Forelimb muscle (tissue), 1 donor: Measurements from ENCODE around the gene ANKRD6. TPM values are rescaled to one million over a fixed set of nuclear protein-coding genes. Genes with fewer than 3 reads are reported as not detected.

Experiments
- DNase-seq: peaks from one replicate; pipeline ENCODE4 v3.0.0-alpha.2; 2013; ENCODE audit warnings: low read depth
- polyA plus RNA-seq: library from polyadenylated mRNA; unstranded; fragments of 120-200 nt; gene quantifications from one replicate; pipeline ENCODE4 v1.2.1, GENCODE V29; 2013; ENCODE audit not compliant: insufficient read length

The ANKRD6 gene
- polyA plus RNA-seq, 1 donor = 8.3 TPM

DNA sequence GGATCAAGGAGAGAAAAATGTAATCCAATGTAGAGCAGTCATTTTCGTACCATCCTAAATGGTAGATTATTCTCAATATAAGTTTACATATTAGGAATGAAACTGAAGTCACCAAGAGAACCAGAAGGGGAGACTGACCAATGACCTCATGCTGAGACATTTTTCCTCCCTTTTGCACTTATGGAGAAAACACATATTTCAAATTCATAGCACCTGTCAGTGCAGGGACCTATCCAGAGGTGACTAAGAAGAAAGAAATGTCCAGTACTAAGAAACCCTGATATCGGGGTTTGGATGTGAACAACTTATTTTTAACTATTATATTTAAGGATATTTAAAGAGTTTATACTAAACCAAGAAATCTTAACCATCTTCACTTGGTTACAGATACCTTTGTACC is 222.2 kb downstream of the ANKRD6 start:
- DNase-seq = no peak

GRCh38 chr6:89657445-89658158 is 224.7 kb downstream of the ANKRD6 start:
- DNase-seq = no peak

- no peak for DNase-seq
Measured at GRCh38 chr6:89660981-89661380, 228.0 kb downstream of the ANKRD6 start.

GRCh38 chr6:89661559-89661958 is 228.6 kb downstream of the ANKRD6 start:
- DNase-seq = no peak

DNA sequence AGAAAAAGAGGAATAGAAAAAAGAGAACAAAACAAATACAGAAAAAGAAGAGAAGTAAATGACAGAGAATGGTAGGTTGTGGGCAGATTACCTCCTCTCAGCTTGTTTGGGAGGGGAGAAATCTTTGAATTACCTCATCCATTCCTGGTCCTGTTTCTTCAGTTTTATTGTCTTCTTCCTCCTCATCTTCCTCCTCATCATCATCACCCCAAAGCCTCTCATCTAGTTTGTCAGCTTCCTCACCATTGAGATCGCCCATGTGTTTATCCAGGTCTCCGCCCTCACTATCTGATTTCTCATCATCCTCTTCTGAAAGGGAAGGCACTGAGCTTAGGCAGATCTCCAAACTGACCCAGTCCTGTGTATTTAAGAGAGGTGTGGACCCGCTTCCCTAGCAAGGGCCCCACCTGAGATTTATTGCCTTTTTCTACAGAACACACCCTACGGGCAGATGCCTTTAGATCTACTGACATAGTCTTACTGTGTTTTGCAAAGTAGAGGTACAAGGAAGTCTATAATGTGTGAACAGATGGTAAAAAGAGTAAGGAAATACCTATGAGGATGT is 229.8 kb downstream of the ANKRD6 start:
- no peak for DNase-seq

DNA sequence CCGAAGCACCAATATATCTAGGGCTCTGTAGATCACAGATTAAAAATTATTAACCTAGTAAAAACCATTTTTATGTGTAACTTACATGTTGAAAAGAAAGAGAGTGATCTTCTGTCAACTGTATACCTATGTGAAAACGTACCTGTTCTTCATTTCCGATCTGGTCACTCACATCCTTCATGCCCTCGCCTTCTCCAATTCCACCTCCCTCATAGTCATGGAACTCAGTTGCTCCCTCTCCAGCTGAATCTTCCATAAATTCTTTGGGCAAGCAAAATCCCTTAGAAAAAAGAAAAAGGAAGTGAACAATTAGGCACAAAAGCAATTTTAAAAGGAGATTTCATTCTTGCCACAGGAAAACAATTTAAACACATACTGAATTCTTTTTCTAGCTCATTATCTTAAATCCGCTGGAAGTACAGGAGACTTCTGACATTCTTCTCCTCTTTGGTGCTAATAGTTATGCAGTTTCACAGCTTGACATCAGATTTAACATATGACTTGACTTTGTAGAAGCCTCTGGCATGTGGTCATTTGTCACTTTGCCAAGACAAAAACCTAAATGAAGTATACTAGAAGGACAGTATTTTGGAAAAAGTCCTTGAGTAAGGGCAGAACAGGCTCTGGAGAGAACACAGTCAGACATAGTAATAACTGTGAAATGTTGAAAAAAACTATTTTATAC is 235.1 kb downstream of the ANKRD6 start:
- no peak for DNase-seq

- no peak for DNase-seq
Measured at GRCh38 chr6:89669002-89669401, 236.1 kb downstream of the ANKRD6 start.

- DNase-seq = no peak
Measured at GRCh38 chr6:89670935-89671565, 238.1 kb downstream of the ANKRD6 start.

DNA sequence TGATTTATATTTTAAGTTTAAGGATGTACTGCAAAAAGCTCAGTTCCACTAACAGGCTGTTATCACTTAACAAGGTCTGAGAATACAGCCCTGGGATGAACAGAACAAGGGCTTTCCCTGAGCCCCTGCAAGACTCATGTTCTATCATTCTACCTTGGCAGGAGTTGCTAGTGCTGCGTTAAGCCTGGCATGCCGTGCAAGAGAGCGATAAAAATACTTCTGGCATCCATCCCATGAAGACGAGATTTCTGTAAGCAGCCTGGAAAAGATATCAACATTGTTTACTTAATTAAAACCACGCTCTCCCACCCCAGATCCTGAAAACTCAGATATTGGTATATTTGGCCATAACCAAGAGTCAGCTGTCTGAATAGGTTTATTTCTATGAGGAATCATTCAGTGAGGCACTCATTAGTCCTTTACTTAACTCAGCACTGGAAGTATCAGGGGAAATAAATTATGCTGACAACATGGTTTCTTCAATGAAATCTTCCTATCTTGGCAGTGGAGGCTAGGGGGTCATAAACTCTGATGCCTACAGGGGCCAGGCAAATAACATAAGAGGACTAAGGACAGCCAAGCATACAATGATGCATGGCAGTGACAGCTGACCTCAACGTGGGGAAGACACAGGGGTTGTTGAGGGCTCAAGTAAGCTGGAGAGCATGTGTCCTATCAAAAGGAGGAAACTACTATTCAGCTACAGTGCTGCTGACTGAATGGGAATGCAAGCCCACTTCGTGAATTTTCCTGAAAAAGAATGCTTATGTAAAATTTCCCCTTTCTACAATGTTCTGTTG is 243.2 kb downstream of the ANKRD6 start:
- no peak for DNase-seq

DNA sequence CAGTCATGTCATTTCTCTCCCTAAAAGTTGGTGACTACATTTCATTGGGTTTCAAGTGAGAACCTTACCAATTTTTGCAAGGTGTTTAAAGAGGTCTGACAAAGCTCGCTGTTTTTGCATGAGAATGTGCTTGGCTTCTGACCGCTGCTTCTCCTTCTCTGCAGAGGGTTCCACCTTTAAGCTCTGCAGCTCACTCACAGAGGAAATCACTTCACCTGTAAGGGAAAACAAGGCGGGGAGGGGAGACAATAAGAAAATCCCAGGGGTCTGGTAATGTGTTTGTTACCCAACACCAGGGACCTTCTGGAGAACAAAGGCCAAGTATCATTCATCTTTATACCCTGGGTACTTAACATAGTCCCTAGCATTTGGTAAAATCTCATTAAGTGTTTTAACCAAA is 245.6 kb downstream of the ANKRD6 start:
- DNase-seq = no peak

DNA sequence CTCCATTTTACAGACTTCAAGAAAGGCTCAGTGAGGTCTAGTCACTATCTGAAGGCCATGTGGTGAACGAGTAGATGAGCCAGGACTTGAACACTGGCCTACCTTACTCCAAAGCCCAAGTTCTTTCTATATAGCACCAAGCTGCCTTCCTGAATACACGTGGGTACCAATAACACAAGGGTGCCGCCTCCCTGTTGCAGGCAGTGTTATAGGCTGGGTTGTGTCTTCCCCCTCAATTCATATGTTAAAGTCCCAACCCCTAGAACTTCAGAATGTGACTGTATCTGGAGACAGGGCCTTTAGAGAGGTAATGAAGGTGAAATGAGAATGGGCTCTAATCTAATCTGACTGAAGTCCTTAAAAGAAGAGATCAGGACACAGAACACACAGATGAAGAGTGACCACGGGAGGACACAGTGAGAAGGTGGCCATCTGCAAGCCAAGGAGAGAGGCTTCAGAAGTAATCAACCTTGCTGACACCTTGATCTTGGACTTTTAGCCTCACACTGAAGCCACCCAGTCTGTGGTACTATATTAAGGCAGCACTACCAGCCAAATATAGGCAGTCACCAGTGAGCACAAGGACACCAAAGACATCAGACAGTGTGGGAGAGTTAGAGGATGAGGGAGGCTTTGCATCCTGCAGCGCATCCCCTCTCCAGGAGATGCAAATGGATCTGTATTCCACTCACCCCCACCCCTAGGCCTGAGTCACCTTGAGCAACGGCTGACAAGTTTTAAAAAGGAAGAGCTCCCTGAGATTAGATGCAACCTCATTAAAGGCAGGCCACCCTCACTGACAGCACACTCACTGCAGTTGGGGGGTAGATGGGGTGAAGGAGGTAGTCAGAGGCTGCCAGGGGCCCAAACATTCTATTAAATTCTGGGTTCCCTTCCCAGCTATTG is 246.5 kb downstream of the ANKRD6 start:
- no peak for DNase-seq

- no peak for DNase-seq
Measured at GRCh38 chr6:89680150-89680549, 247.2 kb downstream of the ANKRD6 start.

DNA sequence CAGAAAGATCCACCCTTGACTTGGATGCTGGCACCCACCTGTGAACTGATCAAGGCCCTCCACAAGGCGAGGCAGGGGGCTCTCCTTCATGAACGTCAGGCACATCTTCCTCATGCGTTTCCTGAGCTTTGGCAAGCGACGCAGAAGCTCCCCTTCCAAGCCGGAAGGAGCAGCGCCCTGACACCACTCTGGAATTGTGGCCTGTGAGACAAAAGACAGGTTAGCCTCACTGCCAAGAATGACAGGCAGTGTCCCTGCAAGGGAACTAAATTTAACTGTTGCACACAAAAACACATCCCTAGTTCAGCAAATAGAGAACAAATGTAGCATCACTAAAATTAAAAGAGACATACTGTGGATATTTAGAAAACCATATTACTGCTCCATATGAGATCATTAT is 247.6 kb downstream of the ANKRD6 start:
- DNase-seq = no peak

DNA sequence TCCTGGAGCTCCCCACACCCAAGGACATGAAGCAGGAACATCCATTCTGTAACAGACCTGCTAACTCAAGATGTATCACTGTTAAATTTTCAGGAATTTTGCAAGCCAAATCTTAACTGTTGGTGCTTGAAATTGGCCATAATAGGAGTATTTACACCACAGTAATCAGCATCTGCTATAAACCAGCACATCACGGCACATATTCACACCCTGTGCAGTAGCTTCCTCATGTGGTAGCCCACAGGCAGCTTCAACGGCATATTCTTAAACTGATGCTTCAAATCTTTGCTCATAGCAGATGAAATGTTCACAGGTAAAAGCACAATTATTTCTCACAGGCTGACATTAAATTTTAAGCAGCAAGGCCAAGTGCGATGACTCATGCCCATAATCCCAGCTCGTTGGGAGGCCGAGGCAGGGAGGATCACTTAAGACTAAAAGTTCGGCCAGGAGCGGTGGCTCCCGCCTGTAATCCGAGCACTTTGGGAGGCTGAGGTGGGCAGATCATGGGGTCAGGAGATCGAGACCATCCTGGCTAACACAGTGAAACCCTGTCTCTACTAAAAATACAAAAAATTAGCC is 249.1 kb downstream of the ANKRD6 start:
- DNase-seq = no peak

DNA sequence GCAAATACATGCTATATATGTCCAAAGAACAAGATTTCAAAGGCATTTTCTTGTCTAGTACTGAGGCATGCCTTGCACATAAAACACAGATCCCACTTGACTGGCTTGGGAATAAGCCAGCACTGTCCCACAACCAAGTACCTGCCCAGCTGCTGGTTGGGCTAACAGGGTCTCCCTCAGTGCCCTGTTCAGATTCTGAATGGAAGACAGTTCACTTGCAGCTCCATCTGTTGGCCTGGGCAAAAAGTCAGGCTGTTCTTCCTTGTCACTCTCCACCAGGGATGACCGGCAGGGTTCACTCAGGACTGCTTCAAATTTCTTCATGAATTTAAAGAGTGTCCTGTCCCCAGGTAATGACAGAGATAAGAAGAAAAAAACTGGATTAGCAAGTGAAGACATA is 250.0 kb downstream of the ANKRD6 start:
- DNase-seq = no peak

Other genes with a start within 250 kb of the ANKRD6 start
- 0.38 TPM for gene GABRR1, start 215.8 kb upstream of the ANKRD6 start, polyA plus RNA-seq
- gene GABRR2, start 117.9 kb upstream of the ANKRD6 start, polyA plus RNA-seq = 2.0 TPM
- 37.4 TPM for gene UBE2J1, start 80.4 kb upstream of the ANKRD6 start, polyA plus RNA-seq
- gene RRAGD, start 20.9 kb upstream of the ANKRD6 start, polyA plus RNA-seq = 109 TPM
- 24.3 TPM for gene LYRM2, start 205.6 kb downstream of the ANKRD6 start, polyA plus RNA-seq